Measurements from ENCODE around the gene OR7A10. TPM values are rescaled to one million over a fixed set of nuclear protein-coding genes. Genes with fewer than 3 reads are reported as not detected.

The OR7A10 gene
- total RNA-seq, 1 experiment from 2014 or later, result not detected

DNA sequence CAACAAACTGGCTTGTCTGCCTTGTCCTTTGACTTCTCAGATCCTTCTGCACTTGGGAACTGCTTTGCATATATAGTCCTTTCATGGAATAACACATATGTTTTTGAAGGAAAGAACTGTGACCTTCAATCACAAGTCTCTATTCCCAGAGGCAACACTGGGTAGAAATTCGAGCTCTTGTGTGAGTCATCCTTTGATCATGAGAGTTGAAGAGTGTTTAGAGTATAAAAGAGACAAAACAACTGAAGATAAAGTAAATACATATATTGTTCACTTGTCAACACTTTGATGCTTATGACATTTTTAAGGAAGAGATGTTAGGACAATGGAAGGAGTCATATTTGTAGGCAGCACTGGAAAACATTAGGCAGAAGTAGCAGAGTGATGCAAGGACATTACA is 8.5 kb downstream of the OR7A10 start (continued):
- TF ChIP-seq ESRRA (CRISPR knock-in tag; IDR thresholded peaks at IDR 0.05; ENCODE audit: borderline replicate concordance) (no peak), ZNF263 (CRISPR knock-in tag; IDR thresholded peaks at IDR 0.05; ENCODE audit: low read depth) (no peak), ZNF121 (CRISPR knock-in tag; IDR thresholded peaks at IDR 0.05) (no peak)
- TF ChIP-seq, protein P1, sequence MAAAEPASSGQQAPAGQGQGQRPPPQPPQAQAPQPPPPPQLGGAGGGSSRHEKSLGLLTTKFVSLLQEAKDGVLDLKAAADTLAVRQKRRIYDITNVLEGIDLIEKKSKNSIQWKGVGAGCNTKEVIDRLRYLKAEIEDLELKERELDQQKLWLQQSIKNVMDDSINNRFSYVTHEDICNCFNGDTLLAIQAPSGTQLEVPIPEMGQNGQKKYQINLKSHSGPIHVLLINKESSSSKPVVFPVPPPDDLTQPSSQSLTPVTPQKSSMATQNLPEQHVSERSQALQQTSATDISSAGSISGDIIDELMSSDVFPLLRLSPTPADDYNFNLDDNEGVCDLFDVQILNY (CRISPR knock-in tag; IDR thresholded peaks at IDR 0.05), result no peak
- TF ChIP-seq, protein P2, sequence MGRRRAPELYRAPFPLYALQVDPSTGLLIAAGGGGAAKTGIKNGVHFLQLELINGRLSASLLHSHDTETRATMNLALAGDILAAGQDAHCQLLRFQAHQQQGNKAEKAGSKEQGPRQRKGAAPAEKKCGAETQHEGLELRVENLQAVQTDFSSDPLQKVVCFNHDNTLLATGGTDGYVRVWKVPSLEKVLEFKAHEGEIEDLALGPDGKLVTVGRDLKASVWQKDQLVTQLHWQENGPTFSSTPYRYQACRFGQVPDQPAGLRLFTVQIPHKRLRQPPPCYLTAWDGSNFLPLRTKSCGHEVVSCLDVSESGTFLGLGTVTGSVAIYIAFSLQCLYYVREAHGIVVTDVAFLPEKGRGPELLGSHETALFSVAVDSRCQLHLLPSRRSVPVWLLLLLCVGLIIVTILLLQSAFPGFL (CRISPR knock-in tag; IDR thresholded peaks at IDR 0.05; ENCODE audit: borderline replicate concordance), result no peak
- TF ChIP-seq, protein P3, sequence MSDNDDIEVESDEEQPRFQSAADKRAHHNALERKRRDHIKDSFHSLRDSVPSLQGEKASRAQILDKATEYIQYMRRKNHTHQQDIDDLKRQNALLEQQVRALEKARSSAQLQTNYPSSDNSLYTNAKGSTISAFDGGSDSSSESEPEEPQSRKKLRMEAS (CRISPR knock-in tag; IDR thresholded peaks at IDR 0.05), result no peak

DNA sequence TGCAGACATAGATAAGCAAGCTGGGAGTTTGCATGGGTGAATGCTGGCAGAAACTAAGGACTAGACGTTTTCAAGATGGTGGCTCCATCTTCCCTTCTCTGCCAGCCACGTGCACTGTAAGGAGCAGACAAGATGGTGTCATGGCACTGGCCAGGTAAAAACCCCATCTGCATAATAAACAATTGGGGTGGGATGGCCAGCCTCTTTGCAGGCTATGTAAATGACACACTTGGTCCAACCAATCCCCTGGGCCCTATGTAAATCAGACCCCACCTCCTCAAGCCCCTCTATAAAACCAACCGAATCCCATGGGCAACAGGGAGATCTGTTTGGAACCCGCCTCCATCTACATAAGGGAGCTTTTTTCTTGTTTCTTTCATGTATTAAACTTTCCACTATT is 11.3 kb downstream of the OR7A10 start:
- peaks cover 13% of the 10 kb centered on the region for H3K4me1 Mint-ChIP-seq
- DNase-seq (ENCODE audit: low spot score) (no peak), ATAC-seq (peak; percentile 59)
- no peak overlapping the region for H3K4me3 Mint-ChIP-seq
- no peak overlapping the region for H3K27ac Mint-ChIP-seq
- peaks cover 11% of the 10 kb centered on the region for H3K27me3 Mint-ChIP-seq (ENCODE audit: low read depth)
- peaks cover 27% of the 10 kb centered on the region for H3K9me3 Mint-ChIP-seq
- H3K36me3 Mint-ChIP-seq, result no peaks in the 10 kb centered on the region
- TF ChIP-seq CREM (CRISPR knock-in tag; IDR thresholded peaks at IDR 0.05) (no peak), GABPB1 (CRISPR knock-in tag; IDR thresholded peaks at IDR 0.05) (no peak)
- TF ChIP-seq, protein P4, sequence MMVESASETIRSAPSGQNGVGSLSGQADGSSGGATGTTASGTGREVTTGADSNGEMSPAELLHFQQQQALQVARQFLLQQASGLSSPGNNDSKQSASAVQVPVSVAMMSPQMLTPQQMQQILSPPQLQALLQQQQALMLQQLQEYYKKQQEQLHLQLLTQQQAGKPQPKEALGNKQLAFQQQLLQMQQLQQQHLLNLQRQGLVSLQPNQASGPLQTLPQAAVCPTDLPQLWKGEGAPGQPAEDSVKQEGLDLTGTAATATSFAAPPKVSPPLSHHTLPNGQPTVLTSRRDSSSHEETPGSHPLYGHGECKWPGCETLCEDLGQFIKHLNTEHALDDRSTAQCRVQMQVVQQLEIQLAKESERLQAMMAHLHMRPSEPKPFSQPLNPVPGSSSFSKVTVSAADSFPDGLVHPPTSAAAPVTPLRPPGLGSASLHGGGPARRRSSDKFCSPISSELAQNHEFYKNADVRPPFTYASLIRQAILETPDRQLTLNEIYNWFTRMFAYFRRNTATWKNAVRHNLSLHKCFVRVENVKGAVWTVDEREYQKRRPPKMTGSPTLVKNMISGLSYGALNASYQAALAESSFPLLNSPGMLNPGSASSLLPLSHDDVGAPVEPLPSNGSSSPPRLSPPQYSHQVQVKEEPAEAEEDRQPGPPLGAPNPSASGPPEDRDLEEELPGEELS (CRISPR knock-in tag; IDR thresholded peaks at IDR 0.05), result no peak
- ChIA-PET POLR2A (no interaction called here), CTCF (interaction anchor here (2.3 kb wide), 1 partner anchor 51 kb away, joined by 10 read pairs; no protein-coding TSS in a partner anchor)

DNA sequence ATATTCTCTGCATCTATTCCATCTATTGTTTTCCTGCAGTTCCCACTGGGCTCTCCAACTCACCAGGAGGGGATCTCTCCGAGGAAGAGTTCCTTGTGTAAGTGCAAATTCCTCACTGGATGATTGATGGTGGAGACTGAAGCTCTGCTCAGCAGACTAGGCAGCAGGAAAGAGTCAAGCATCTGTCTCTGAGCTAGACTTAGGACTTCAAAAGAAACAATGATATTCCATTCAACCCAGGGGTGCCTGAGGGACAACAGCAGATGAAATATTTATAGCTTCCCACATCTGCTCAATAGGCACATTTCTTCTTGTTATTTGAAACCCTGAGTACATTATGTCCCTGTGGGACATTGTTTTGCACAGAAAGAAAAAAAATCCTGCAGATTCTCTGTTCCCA is 13.7 kb downstream of the OR7A10 start, which contains the start of the genes OR7A5 and OR7C1:
TSS of gene OR7A5 (minus strand) at position 175 of the 400 bp plus-strand sequence. CDS start 6,944 bp downstream, outside the sequence.
TSS of gene OR7C1 (minus strand) at position 175 of the 400 bp plus-strand sequence. CDS start 35,049 bp downstream, outside the sequence.
- peak within 1 kb of the TSS; percentile 39 for H3K27ac Mint-ChIP-seq
- peaks cover 3% of the 10 kb centered on the region for H3K27me3 Mint-ChIP-seq (ENCODE audit: low read depth)
- H3K36me3 Mint-ChIP-seq, result 0 out of 2 replicates have a peak, but pooled peaks cover 3% of the 10 kb centered on the region
- POLR2A ChIA-PET, result no interaction called here
- no peak for DNase-seq (ENCODE audit: low spot score)
- H3K9me3 Mint-ChIP-seq, result peaks cover 37% of the 10 kb centered on the region
- CTCF ChIA-PET, result interaction anchor here (0.8 kb wide), 1 partner anchor 49 kb away, joined by 3 read pairs; no protein-coding TSS in a partner anchor
- peak; percentile 59 for ATAC-seq
- H3K4me1 Mint-ChIP-seq, result peaks cover 13% of the 10 kb centered on the region
- no peak within 1 kb of the TSS for H3K4me3 Mint-ChIP-seq
- no peak for TF ChIP-seq SMAD4 (CRISPR knock-in tag; IDR thresholded peaks at IDR 0.05)
- TF ChIP-seq, protein P5, sequence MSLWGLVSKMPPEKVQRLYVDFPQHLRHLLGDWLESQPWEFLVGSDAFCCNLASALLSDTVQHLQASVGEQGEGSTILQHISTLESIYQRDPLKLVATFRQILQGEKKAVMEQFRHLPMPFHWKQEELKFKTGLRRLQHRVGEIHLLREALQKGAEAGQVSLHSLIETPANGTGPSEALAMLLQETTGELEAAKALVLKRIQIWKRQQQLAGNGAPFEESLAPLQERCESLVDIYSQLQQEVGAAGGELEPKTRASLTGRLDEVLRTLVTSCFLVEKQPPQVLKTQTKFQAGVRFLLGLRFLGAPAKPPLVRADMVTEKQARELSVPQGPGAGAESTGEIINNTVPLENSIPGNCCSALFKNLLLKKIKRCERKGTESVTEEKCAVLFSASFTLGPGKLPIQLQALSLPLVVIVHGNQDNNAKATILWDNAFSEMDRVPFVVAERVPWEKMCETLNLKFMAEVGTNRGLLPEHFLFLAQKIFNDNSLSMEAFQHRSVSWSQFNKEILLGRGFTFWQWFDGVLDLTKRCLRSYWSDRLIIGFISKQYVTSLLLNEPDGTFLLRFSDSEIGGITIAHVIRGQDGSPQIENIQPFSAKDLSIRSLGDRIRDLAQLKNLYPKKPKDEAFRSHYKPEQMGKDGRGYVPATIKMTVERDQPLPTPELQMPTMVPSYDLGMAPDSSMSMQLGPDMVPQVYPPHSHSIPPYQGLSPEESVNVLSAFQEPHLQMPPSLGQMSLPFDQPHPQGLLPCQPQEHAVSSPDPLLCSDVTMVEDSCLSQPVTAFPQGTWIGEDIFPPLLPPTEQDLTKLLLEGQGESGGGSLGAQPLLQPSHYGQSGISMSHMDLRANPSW (CRISPR knock-in tag; conservative IDR thresholded peaks at IDR 0.05; ENCODE audit: low read depth), result no peak
- TF ChIP-seq, protein P2 (CRISPR knock-in tag; IDR thresholded peaks at IDR 0.05; ENCODE audit: borderline replicate concordance), result no peak
- TF ChIP-seq MLX (CRISPR knock-in tag; IDR thresholded peaks at IDR 0.05), result no peak
- TF ChIP-seq MYBL2 (CRISPR knock-in tag; IDR thresholded peaks at IDR 0.05), result no peak
- no peak for TF ChIP-seq TEAD4 (CRISPR knock-in tag; IDR thresholded peaks at IDR 0.05)
- TF ChIP-seq ZNF317 (CRISPR knock-in tag; IDR thresholded peaks at IDR 0.05; ENCODE audit: borderline replicate concordance, low read depth), result no peak
- no peak for TF ChIP-seq CBFB (CRISPR knock-in tag; IDR thresholded peaks at IDR 0.05; ENCODE audit: low read depth)
- TF ChIP-seq, protein P6, sequence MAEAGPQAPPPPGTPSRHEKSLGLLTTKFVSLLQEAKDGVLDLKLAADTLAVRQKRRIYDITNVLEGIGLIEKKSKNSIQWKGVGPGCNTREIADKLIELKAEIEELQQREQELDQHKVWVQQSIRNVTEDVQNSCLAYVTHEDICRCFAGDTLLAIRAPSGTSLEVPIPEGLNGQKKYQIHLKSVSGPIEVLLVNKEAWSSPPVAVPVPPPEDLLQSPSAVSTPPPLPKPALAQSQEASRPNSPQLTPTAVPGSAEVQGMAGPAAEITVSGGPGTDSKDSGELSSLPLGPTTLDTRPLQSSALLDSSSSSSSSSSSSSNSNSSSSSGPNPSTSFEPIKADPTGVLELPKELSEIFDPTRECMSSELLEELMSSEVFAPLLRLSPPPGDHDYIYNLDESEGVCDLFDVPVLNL (CRISPR knock-in tag; IDR thresholded peaks at IDR 0.05; ENCODE audit: borderline replicate concordance, low read depth), result no peak
- TF ChIP-seq ARID4B (CRISPR knock-in tag; IDR thresholded peaks at IDR 0.05; ENCODE audit: borderline replicate concordance), result no peak
